ENCODE data around the gene IPO5. TPM values are rescaled to one million over a fixed set of nuclear protein-coding genes. Genes with fewer than 3 reads are reported as not detected.

Gene IPO5
- polyA plus RNA-seq, 3 donors = 17.5 to 21.6 (median 20.7) TPM

- Histone ChIP-seq H3K9me3 (replicated peaks in 1 of 2; ENCODE audit: control insufficient read depth in 1 of 2, insufficient read depth in 1 of 2, low read length in 2 of 2) (peaks cover 0 to 3% of the 10 kb centered on the region in 2 donors), H3K9ac (ENCODE audit: insufficient read depth, low read length, poor library complexity, severe bottlenecking) (no peak overlapping the region), H4K20me1 (ENCODE audit: insufficient read depth, low read length) (no peaks in the 10 kb centered on the region), H3K4me3 (replicated peaks in 1 of 3; ENCODE audit: low read depth in 2 of 3, low read length in 3 of 3) (no peak overlapping the region), H3K79me2 (ENCODE audit: insufficient read depth, low read length) (no peaks in the 10 kb centered on the region), H3K4me1 (ENCODE audit: control insufficient read depth in 1 of 2, insufficient read depth in 2 of 2, low read length in 2 of 2) (no peaks in the 10 kb centered on the region), H3K36me3 (replicated peaks in 1 of 2; ENCODE audit: control insufficient read depth in 1 of 2, insufficient read depth in 2 of 2, low read length in 2 of 2) (no peaks in the 10 kb centered on the region), H2AFZ (ENCODE audit: insufficient read depth, low read depth, low read length, poor library complexity, severe bottlenecking) (no peak overlapping the region), H3K27me3 (ENCODE audit: control insufficient read depth in 2 of 2, insufficient read depth in 2 of 2, low read length in 2 of 2) (no peaks in the 10 kb centered on the region), H3K4me2 (replicated peaks; ENCODE audit: extremely low read depth, low read length, poor library complexity, severe bottlenecking) (no peak overlapping the region), H3K27ac (ENCODE audit: low read depth in 1 of 2, low read length in 2 of 2) (no peak overlapping the region)
- Mint-ChIP-seq H3K36me3 (no peaks in the 10 kb centered on the region), H3K4me1 (no peaks in the 10 kb centered on the region), H3K4me3 (no peak overlapping the region), H3K9me3 (peaks cover 3 to 10% (median 7%) of the 10 kb centered on the region in 7 donors), H3K27me3 (ENCODE audit: low read depth in 3 of 3) (no peaks in the 10 kb centered on the region), H3K27ac (no peak overlapping the region)
- DNase-seq = no peak
- WGBS (ENCODE audit: insufficient coverage) = no CpG with 5 or more reads among the region's 1 CpG
- TF ChIP-seq CTCF (IDR thresholded peaks at IDR 0.05) = no peak
- intact Hi-C loops (cut with micrococcal nuclease) = no loop called here
Observed at GRCh38 chr13:98071316-98071715, 117.8 kb downstream of the IPO5 start.

- H3K9me3 ChIP-seq (replicated peaks in 1 of 2; ENCODE audit: control insufficient read depth in 1 of 2, insufficient read depth in 1 of 2, low read length in 2 of 2) = peaks cover 0 to 3% of the 10 kb centered on the region in 2 donors
- 100% methylated on average over 2 of the region's 2 CpGs for WGBS (ENCODE audit: insufficient coverage)
- H3K27me3 Mint-ChIP-seq (ENCODE audit: low read depth in 3 of 3) = peaks cover 0 to 2% (median 0%) of the 10 kb centered on the region in 3 donors
Observed at GRCh38 chr13:98072476-98072875, 119.0 kb downstream of the IPO5 start.

More at GRCh38 chr13:98072476-98072875, 119.0 kb downstream of the IPO5 start:
- no peaks in the 10 kb centered on the region for H3K27me3 ChIP-seq (ENCODE audit: control insufficient read depth in 2 of 2, insufficient read depth in 2 of 2, low read length in 2 of 2)
- H3K4me3 ChIP-seq (replicated peaks in 1 of 3; ENCODE audit: low read depth in 2 of 3, low read length in 3 of 3) = no peak overlapping the region
- no peak overlapping the region for H2AFZ ChIP-seq (ENCODE audit: insufficient read depth, low read depth, low read length, poor library complexity, severe bottlenecking)
- H3K4me2 ChIP-seq (replicated peaks; ENCODE audit: extremely low read depth, low read length, poor library complexity, severe bottlenecking) = no peak overlapping the region
- no peaks in the 10 kb centered on the region for H3K36me3 ChIP-seq (replicated peaks in 1 of 2; ENCODE audit: control insufficient read depth in 1 of 2, insufficient read depth in 2 of 2, low read length in 2 of 2)
- H3K27ac ChIP-seq (ENCODE audit: low read depth in 1 of 2, low read length in 2 of 2) = no peak overlapping the region
- intact Hi-C loops (cut with micrococcal nuclease) = no loop called here
- H3K4me3 Mint-ChIP-seq = no peak overlapping the region
- no peaks in the 10 kb centered on the region for H4K20me1 ChIP-seq (ENCODE audit: insufficient read depth, low read length)
- TF ChIP-seq CTCF (IDR thresholded peaks at IDR 0.05) = no peak
- no peaks in the 10 kb centered on the region for H3K36me3 Mint-ChIP-seq
- no peak overlapping the region for H3K27ac Mint-ChIP-seq
- no peaks in the 10 kb centered on the region for H3K4me1 Mint-ChIP-seq
- no peak for DNase-seq
- H3K9me3 Mint-ChIP-seq = peaks cover 3 to 12% (median 8%) of the 10 kb centered on the region in 7 donors
- H3K9ac ChIP-seq (ENCODE audit: insufficient read depth, low read length, poor library complexity, severe bottlenecking) = no peak overlapping the region
- H3K79me2 ChIP-seq (ENCODE audit: insufficient read depth, low read length) = no peaks in the 10 kb centered on the region
- H3K4me1 ChIP-seq (ENCODE audit: control insufficient read depth in 1 of 2, insufficient read depth in 2 of 2, low read length in 2 of 2) = no peaks in the 10 kb centered on the region

Small RNAs within 50 kb of the gene (small RNA-seq; reads per million reads assigned to genes)
- not detected for gene FTLP8 (ENCODE audit: insufficient read length, low read depth)

Other genes with a start within 250 kb of the IPO5 start
- under 1 TPM; 0.01 to 0.16 (median 0.12) TPM for gene FARP1, start 189.4 kb downstream of the IPO5 start, polyA plus RNA-seq
- gene RNF113B, start 223.6 kb downstream of the IPO5 start, polyA plus RNA-seq = not detected